Mesendoderm (in vitro differentiated cells): ENCODE results near the gene SEMA6A.

Experiments
- DNase-seq: peaks from one replicate; pipeline ENCODE4 v3.0.0; 2013
- H2AK5ac ChIP-seq: 2 replicates; pipeline ENCODE4 v1.6.1; 2013; ENCODE audit warnings: low read length, inconsistent platforms
- H2BK120ac ChIP-seq: 2 replicates; pipeline ENCODE4 v1.6.1; 2013; ENCODE audit warnings: low read depth, mild to moderate bottlenecking, low read length, moderate library complexity, mixed read lengths
- H2BK15ac ChIP-seq: replicated peaks from 2 replicates; pipeline ENCODE4 v1.6.1; 2013; ENCODE audit warnings: low read depth, mild to moderate bottlenecking, moderate library complexity
- H2BK5ac ChIP-seq: 2 replicates; pipeline ENCODE4 v1.6.1; 2013; ENCODE audit warnings: low read length, inconsistent platforms
- H3K18ac ChIP-seq: 2 replicates; pipeline ENCODE4 v1.6.1; 2013; ENCODE audit warnings: mild to moderate bottlenecking, low read length, mixed read lengths
- H3K23ac ChIP-seq: one replicate; pipeline ENCODE4 v1.6.1; 2013; ENCODE audit warnings: low read length
- H3K27ac ChIP-seq: 2 replicates; pipeline ENCODE4 v1.5.1; 2013; ENCODE audit warnings: low read depth, mild to moderate bottlenecking, inconsistent platforms, low read length, moderate library complexity
- H3K27me3 ChIP-seq: 2 replicates; pipeline ENCODE4 v1.6.1; 2013; ENCODE audit warnings: low read length, control low read depth, mild to moderate bottlenecking, inconsistent platforms; ENCODE audit not compliant: insufficient read depth, poor library complexity
- H3K36me3 ChIP-seq: 2 replicates; pipeline ENCODE4 v1.6.1; 2013; ENCODE audit warnings: low read length, inconsistent platforms; ENCODE audit not compliant: control insufficient read depth, insufficient read depth
- H3K4ac ChIP-seq: one replicate; pipeline ENCODE4 v1.6.1; 2013; ENCODE audit warnings: low read depth, mild to moderate bottlenecking, low read length, moderate library complexity
- H3K4me1 ChIP-seq: 2 replicates; pipeline ENCODE4 v1.6.1; 2013; ENCODE audit warnings: low read depth, low read length, inconsistent platforms; ENCODE audit not compliant: control insufficient read depth
- H3K4me2 ChIP-seq: 2 replicates; pipeline ENCODE4 v1.6.1; 2013; ENCODE audit warnings: low read length
- H3K4me3 ChIP-seq: 2 replicates; pipeline ENCODE4 v1.5.1; 2013; ENCODE audit warnings: mild to moderate bottlenecking, low read length
- H3K56ac ChIP-seq: one replicate; pipeline ENCODE4 v1.6.1; 2013; ENCODE audit warnings: low read length
- H3K79me1 ChIP-seq: 2 replicates; pipeline ENCODE4 v1.6.1; 2013; ENCODE audit warnings: low read length, inconsistent platforms
- H3K79me2 ChIP-seq: 2 replicates; pipeline ENCODE4 v1.6.1; 2013; ENCODE audit warnings: mild to moderate bottlenecking, low read length; ENCODE audit not compliant: control insufficient read depth, insufficient read depth
- H3K9ac ChIP-seq: 2 replicates; pipeline ENCODE4 v1.6.1; 2013; ENCODE audit warnings: low read length, inconsistent platforms
- H4K5ac ChIP-seq: one replicate; pipeline ENCODE4 v1.6.1; 2013; ENCODE audit warnings: low read length
- H4K8ac ChIP-seq: one replicate; pipeline ENCODE4 v1.6.1; 2013; ENCODE audit warnings: low read depth, mild to moderate bottlenecking, control low read depth, low read length, moderate library complexity
- WGBS: extraction: QIAGEN DNeasy Blood & Tissue Kit; methylation state at CpG from one replicate; pipeline ENCODE4 v1.1.7; 2013; ENCODE audit warnings: low lambda C conversion rate, missing lambda C conversion rate; ENCODE audit not compliant: insufficient coverage; ENCODE audit errors: extremely low coverage; 5-methylcytosine and 5-hydroxymethylcytosine counted together

Gene SEMA6A

DNA sequence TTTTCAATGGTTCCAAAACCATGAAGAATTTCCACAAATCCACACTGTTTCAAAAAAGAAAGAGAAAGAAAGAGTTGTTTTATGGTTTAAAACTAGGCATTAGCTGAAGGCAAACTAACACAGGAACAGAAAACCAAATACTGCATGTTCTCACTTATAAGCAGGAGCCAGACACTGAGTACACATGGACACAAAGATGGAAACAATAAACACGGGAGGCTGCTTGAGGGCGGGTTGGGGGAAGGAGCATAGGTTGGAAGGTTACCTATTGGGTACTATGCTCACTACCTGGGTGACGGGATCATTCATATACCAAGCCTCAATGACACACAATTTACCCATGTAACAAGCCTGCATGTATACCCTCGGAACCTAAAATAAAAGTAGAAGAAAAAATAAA is 45.0 kb downstream of the SEMA6A start:
- Histone ChIP-seq H3K79me1 (no peaks in the 10 kb centered on the region), H2BK120ac (no peak overlapping the region), H3K4me2 (no peak overlapping the region), H3K9ac (no peak overlapping the region), H2BK15ac (no peak overlapping the region), H2AK5ac (no peak overlapping the region), H3K36me3 (no peaks in the 10 kb centered on the region), H3K27me3 (no peaks in the 10 kb centered on the region), H3K4me1 (peaks cover 24% of the 10 kb centered on the region), H4K5ac (no peak overlapping the region), H3K23ac (no peak overlapping the region), H3K56ac (no peak overlapping the region), H3K18ac (no peak overlapping the region), H4K8ac (no peak overlapping the region), H3K4me3 (no peak overlapping the region), H3K79me2 (peaks cover 94% of the 10 kb centered on the region), H3K27ac (no peak overlapping the region), H2BK5ac (no peak overlapping the region), H3K4ac (no peak overlapping the region)
- WGBS, result no CpG with 5 or more reads among the region's 4 CpGs
- DNase-seq, result no peak

DNA sequence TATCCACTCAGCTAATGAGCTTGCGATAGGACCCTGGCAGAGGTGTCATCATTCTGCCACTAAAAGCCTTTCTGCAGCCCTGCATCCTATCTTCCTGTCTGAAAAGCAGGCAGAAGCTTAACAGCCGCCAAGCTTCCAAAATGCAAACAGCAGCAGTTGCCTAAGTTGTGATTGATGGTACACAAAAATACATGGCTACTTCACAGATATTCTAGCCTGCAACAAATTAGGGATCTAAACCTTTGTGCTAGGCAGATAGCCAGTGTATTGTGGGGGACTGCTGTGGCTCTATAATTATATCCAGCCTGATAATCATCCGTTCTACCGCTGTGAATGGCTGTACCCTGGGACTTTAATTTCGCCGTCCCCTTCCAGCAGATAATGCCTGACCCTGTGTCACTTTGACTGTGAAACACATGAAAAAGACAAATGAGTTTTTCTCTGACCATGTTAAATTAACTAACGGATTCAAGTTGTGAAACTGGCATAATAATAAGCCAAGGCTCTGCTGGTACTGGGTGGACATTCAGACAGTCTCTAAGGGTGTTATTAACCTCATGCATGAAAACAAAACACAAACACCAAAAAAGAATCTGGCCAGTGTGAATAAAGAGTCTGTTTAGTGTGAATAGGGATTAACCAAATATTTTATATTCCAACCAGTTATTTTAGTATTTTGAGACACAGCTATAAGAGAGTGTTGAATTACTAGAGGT is 45.9 kb downstream of the SEMA6A start:
- Histone ChIP-seq H3K4ac (no peak overlapping the region), H3K36me3 (no peaks in the 10 kb centered on the region), H2AK5ac (no peak overlapping the region), H3K79me2 (peaks cover 94% of the 10 kb centered on the region), H4K8ac (no peak overlapping the region), H3K18ac (no peak overlapping the region), H3K4me3 (no peak overlapping the region), H3K4me1 (peaks cover 21% of the 10 kb centered on the region), H3K4me2 (no peak overlapping the region), H3K23ac (no peak overlapping the region), H2BK15ac (no peak overlapping the region), H4K5ac (no peak overlapping the region), H3K56ac (no peak overlapping the region), H3K9ac (no peak overlapping the region), H2BK120ac (no peak overlapping the region), H3K79me1 (no peaks in the 10 kb centered on the region), H3K27me3 (no peaks in the 10 kb centered on the region), H3K27ac (no peak overlapping the region), H2BK5ac (no peak overlapping the region)
- WGBS, result no CpG with 5 or more reads among the region's 7 CpGs
- DNase-seq, result peak; percentile 73

- peaks cover 94% of the 10 kb centered on the region for H3K79me2 ChIP-seq
- DNase-seq, result no peak
- H3K23ac ChIP-seq, result no peak overlapping the region
- no peaks in the 10 kb centered on the region for H3K36me3 ChIP-seq
- no peak overlapping the region for H3K4me3 ChIP-seq
- no peak overlapping the region for H3K56ac ChIP-seq
- H3K4ac ChIP-seq, result no peak overlapping the region
- H4K5ac ChIP-seq, result no peak overlapping the region
- H3K18ac ChIP-seq, result no peak overlapping the region
- no peaks in the 10 kb centered on the region for H3K79me1 ChIP-seq
- WGBS, result no CpG with 5 or more reads among the region's 6 CpGs
- no peak overlapping the region for H3K9ac ChIP-seq
- H2BK5ac ChIP-seq, result no peak overlapping the region
- peaks cover 18% of the 10 kb centered on the region for H3K4me1 ChIP-seq
- no peak overlapping the region for H3K27ac ChIP-seq
- no peak overlapping the region for H3K4me2 ChIP-seq
- H2AK5ac ChIP-seq, result no peak overlapping the region
- no peak overlapping the region for H4K8ac ChIP-seq
- no peak overlapping the region for H2BK120ac ChIP-seq
- H2BK15ac ChIP-seq, result no peak overlapping the region
- no peaks in the 10 kb centered on the region for H3K27me3 ChIP-seq
Observed at GRCh38 chr5:116527582-116527981, 47.0 kb downstream of the SEMA6A start.

DNA sequence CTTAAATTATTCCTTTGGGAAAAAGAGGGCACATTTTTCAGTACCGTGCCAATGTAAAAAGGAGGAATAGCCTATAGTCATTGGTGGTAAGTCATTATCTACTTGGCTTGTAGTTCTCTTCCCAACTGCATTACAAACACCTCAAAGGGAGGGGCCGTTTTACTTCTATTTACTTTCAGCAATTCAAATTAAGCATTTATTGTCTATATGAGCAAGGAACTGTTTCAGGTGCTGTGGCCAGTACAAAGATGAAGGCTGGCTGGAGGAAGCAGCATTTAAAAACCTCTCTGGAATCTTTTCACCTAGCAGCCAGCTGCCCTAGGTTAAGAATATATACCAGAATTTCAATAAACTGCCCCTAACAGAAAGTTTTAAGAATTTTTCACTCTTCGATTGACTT is 48.9 kb downstream of the SEMA6A start:
- Histone ChIP-seq H3K4me1 (peaks cover 21% of the 10 kb centered on the region), H3K79me1 (no peaks in the 10 kb centered on the region), H3K27ac (no peak overlapping the region), H3K4me2 (no peak overlapping the region), H4K8ac (no peak overlapping the region), H3K27me3 (no peaks in the 10 kb centered on the region), H2BK120ac (no peak overlapping the region), H3K56ac (no peak overlapping the region), H2AK5ac (no peak overlapping the region), H3K79me2 (peaks cover 93% of the 10 kb centered on the region), H2BK5ac (no peak overlapping the region), H2BK15ac (no peak overlapping the region), H3K23ac (peak overlapping the region; percentile 26), H3K4ac (no peak overlapping the region), H3K9ac (no peak overlapping the region), H3K36me3 (no peaks in the 10 kb centered on the region), H4K5ac (no peak overlapping the region), H3K18ac (no peak overlapping the region), H3K4me3 (no peak overlapping the region)
- no peak for DNase-seq
- WGBS, result no CpG with 5 or more reads among the region's 3 CpGs

DNA sequence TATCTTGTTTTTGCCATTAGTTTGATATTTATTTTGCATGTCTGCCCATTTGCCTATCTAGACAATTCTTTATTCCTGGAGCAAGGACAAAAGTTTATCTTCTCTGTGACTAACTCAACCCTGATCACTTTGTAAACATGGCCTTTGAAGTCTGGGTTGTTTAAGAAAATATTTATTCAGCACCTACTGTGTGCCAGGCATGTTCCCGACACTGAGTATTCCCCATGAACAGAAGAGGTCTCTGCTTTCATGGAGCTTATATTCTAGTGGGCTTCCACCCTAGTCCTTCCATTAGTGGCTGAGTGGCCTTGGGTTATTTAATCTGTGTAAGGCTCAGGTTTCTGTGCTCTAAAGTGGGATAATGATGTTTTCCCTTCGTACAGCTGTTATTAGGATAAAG is 49.7 kb downstream of the SEMA6A start:
- Histone ChIP-seq H3K18ac (peak overlapping the region; percentile 51), H3K4me3 (no peak overlapping the region), H3K27me3 (no peaks in the 10 kb centered on the region), H3K36me3 (no peaks in the 10 kb centered on the region), H2AK5ac (no peak overlapping the region), H2BK5ac (no peak overlapping the region), H2BK15ac (peak overlapping the region; percentile 45), H3K4ac (no peak overlapping the region), H4K5ac (no peak overlapping the region), H3K79me1 (no peaks in the 10 kb centered on the region), H3K4me1 (peaks cover 21% of the 10 kb centered on the region), H3K79me2 (peaks cover 94% of the 10 kb centered on the region), H3K4me2 (no peak overlapping the region), H3K9ac (no peak overlapping the region), H3K23ac (no peak overlapping the region), H2BK120ac (no peak overlapping the region), H3K56ac (no peak overlapping the region), H3K27ac (no peak overlapping the region), H4K8ac (no peak overlapping the region)
- no peak for DNase-seq
- WGBS, result no CpG with 5 or more reads among the region's 2 CpGs
